Epithelial cell of esophagus (primary cell): ENCODE data around the gene SNX4.
"Not testable (repeated sequence)": the region's sequence is repeated elsewhere in the genome, so short reads cannot be mapped to it uniquely, and the experiment has no call there.

Source experiments
- DNase-seq: peaks from one replicate; pipeline ENCODE4 v3.0.0; 2010; ENCODE audit warnings: low read depth
- H3K4me3 ChIP-seq: 2 replicates; pipeline ENCODE4 v1.5.1; 2011; ENCODE audit warnings: mild to moderate bottlenecking, low read length, control low read depth
- CTCF ChIP-seq: IDR thresholded peaks from 2 replicates; pipeline ENCODE4 v1.5.1; 2011; ENCODE audit warnings: low read depth, mild to moderate bottlenecking, low read length, control low read depth, inconsistent platforms; ENCODE audit not compliant: insufficient read depth; ENCODE audit errors: missing control alignments

SNX4 gene

GRCh38 chr3:125410922-125411321 lies 109.1 kb downstream of the SNX4 start:
- no peak for DNase-seq
- TF ChIP-seq CTCF, result no peak
- no peak overlapping the region for H3K4me3 ChIP-seq

- TF ChIP-seq CTCF, result no peak
- no peak overlapping the region for H3K4me3 ChIP-seq
- DNase-seq, result no peak
Observed at GRCh38 chr3:125406070-125406469, 113.9 kb downstream of the SNX4 start.

- DNase-seq, result not testable (repeated sequence)
Observed at GRCh38 chr3:125405515-125405914, 114.5 kb downstream of the SNX4 start.

GRCh38 chr3:125403789-125404188 lies 116.2 kb downstream of the SNX4 start:
- H3K4me3 ChIP-seq, result no peak overlapping the region
- DNase-seq, result no peak
- no peak for TF ChIP-seq CTCF

More at GRCh38 chr3:125405515-125405914, 114.5 kb downstream of the SNX4 start:
- not testable (repeated sequence) for H3K4me3 ChIP-seq

- TF ChIP-seq CTCF, result no peak
Observed at GRCh38 chr3:125402639-125403038, 117.4 kb downstream of the SNX4 start.

GRCh38 chr3:125401402-125401801 lies 118.6 kb downstream of the SNX4 start:
- H3K4me3 ChIP-seq, result no peak overlapping the region
- no peak for DNase-seq
- no peak for TF ChIP-seq CTCF

More at GRCh38 chr3:125402639-125403038, 117.4 kb downstream of the SNX4 start:
- DNase-seq, result no peak
- H3K4me3 ChIP-seq, result no peak overlapping the region

- peak; percentile 51 for DNase-seq
- no peak for TF ChIP-seq CTCF
- no peak overlapping the region for H3K4me3 ChIP-seq
Observed at GRCh38 chr3:125398952-125399351, 121.0 kb downstream of the SNX4 start.
